Activated effector memory CD4-positive, alpha-beta T cell treated with Interleukin-2 at 50 U/mL for 16 hours (primary cell): Measurements from ENCODE around the gene C19orf25.
A peak's percentile ranks its signal among the peaks of the same experiment; 100 is the strongest.
"Not testable (repeated sequence)": the region's sequence is repeated elsewhere in the genome, so short reads cannot be mapped to it uniquely, and the experiment has no call there.

ENCODE experiments used
- DNase-seq: peaks from one replicate; pipeline ENCODE4 v3.0.0-alpha.2; 2020

C19orf25 gene

GRCh38 chr19:1511318-1512317, 32.6 kb upstream of the C19orf25 start:
- DNase-seq = no peak

- no peak for DNase-seq
Measured at GRCh38 chr19:1510807-1511206, 31.8 kb upstream of the C19orf25 start.

- no peak for DNase-seq
Measured at GRCh38 chr19:1510442-1510806, 31.4 kb upstream of the C19orf25 start.

DNA sequence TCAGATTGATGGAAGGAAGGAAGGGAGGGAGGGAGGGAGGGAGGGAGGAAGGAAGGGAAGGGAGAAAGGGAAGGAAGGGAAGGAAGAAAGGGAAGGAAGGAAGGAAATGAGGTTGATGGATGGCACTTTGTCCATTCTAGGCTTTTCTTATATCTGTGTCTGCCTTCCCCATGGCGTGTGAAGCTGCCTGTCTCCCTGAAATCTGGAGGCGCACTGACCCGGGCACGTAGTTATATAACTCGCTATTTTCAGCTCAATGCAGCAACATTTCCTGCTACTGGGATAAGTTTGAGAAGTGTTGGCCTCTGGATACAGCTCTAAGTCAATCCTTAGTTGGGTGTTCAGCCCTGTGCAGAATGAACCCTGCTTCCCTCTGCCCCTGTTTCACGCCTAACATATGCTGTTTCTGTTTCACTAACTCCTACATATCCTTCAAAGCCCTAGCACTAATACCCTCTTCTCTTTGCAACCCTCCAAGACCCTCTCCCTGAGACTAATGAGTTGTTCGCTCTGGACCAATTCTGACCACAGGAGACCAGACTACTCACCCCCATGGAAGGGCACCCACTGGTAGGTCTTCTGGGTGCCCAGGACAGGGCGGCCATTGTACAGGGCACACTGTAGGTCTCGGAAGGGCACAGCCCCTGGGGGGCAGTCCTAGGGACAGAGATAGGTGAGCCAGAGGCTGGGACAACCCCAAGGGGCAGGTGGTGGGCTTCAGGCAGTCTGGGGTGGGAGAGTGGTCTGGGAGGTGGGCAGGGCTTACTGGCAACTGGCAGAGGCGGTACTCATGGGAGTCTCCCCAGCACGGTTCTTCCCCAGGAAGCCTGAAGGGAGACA, 30.8 kb upstream of the C19orf25 start:
- no peak for DNase-seq

- no peak for DNase-seq
Measured at GRCh38 chr19:1508507-1508856, 29.5 kb upstream of the C19orf25 start.

DNA sequence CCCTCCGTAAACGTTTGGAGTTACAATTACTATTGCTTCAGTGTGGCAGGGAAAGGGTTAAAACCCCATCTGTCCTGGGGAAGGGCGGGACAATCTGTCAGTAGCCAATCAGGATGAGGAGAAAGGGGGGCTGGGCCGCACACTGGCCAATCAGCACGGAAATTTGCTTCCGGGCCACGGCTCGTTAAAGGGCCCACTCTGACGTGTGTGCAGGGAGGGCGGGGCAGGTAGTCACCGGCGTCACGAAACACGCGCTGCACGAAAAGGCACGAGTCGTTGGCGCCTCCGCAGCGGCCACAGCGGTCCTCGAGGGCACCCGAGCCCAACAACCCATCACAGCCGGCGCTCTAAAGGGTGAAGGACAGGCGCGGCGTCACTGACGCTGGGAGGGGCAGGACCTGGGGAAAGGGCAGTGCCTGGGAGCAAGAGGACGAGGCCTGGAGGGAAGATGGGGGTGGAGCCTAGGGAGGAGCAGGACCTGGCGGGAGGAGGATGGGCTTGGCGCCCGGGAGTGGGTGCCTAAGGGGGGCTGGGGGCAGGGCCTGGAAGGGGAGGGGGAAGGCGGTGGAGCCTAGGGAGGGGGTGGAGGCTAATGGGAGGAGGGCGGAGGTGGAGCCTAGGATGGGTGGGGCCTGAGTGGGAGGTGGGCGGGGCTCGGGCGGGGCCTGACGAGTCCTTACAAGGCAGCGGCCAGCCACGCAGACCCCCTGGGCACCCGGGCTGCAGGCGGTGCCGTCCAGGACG, 28.9 kb upstream of the C19orf25 start:
- DNase-seq = peak; percentile 84

DNA sequence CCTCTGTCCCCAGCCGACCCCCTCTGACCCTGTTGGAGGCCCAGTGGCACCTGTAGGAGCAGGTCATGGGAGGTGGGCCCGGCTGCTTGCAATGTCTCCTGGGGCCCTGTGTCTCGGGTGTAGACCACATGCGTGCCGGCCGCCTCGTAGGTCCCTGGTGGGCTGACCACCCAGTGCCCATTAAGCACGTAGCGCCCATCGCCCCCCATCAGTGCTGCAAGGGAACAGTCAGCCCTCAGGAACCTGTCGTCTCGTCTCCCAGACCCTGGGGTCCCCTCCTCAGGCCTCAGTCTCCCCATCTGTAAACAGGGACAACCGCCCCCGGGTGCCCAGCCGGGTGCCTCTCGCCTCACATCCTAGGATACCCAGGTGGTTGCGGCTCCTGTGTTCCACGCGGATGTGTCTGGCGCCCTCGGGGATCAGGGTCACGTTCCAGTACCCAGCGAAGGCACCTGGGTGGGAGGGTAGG, 28.2 kb upstream of the C19orf25 start:
- no peak for DNase-seq

GRCh38 chr19:1505991-1506881, 27.2 kb upstream of the C19orf25 start:
- DNase-seq = no peak

DNA sequence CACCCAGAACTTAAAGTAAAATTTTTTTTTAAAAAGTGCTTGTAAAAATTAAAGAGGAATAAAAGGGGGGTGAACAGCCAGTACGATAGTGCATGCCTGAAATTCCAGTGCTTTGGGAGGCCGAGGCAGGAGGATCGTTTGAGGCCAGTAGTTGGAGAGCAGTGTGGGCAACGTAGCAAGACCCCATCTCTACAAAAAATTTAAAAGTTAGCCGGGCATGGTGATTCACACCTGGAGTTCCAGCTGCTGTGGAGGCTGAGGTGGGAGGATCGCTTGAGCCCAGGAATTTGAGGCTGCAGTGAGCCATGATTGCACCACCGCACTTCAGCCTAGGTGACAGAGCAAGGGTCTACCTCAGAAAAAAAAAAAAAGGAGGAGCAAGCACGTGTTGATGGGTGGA, 26.0 kb upstream of the C19orf25 start:
- no peak for DNase-seq

- no peak for DNase-seq
Measured at GRCh38 chr19:1503925-1504773, 25.1 kb upstream of the C19orf25 start.

GRCh38 chr19:1503089-1503924, 24.3 kb upstream of the C19orf25 start:
- peak; percentile 44 for DNase-seq

DNA sequence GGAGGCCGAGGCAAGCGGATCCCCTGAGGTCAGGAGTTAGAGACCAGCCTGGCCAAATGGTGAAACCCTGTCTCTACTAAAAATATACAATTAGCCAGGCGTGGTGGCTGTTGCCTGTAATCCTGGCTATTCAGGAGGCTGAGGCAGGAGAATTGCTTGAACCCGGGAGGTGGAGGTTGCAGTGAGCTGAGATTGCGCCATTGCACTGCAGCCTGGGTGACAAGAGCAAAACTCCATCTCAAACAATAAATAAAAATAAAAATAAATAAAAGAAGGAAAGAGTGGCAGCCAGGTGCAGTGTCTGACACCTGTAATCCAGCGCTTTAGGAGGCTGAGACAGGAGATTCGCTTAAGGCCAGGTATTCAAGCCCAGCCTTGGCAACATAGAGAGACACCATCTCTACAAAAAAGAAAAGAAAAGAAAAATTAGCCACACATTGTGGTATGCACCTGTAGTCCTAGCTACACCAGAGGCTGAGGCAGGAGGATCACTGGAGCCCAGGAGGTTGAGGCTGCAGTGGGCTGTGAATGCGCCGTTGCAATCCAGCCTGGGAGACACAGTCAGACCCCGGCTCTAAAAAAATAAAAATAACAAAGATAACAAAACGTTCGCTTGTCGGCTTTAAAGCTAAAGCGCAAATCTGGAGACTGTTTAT, 23.5 kb upstream of the C19orf25 start:
- no peak for DNase-seq

DNA sequence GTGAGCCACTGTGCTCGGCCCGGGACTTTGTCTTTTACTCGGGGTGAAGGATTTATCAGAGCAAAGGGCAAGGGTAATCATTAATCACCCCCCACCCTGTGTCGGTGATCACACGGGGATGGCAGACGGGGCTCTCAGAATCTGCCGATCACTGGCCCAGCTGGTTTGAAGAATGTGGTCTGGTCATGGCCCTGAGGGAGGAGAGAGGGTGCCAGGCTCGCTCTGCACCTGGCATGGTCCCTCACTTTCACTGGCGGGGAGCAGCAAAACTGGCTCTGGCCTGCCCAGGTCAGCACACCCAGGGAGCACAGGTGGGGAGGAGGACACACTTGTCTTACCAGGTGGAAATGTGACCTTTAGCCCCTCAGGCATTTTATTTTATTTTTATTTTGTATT, 22.2 kb upstream of the C19orf25 start:
- DNase-seq = no peak

DNA sequence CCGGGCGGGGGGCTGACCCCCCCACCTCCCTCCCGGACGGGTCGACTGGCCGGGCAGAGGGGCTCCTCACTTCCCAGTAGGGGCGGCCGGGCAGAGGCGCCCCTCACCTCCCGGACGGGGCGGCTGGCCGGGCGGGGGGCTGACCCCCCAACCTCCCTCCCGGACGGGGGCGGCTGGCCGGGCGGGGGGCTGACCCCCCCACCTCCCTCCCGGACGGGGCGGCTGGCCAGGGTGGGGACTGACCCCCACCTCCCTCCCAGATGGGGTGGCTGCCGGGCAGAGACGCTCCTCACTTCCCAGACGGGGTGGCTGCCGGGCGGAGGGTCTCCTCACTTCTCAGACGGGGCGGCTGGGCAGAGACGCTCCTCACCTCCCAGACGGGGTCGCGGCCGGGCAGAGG, 20.2 kb upstream of the C19orf25 start:
- not testable (repeated sequence) for DNase-seq

- DNase-seq = no peak
Measured at GRCh38 chr19:1497578-1498235, 18.7 kb upstream of the C19orf25 start.

GRCh38 chr19:1496714-1497577, 17.9 kb upstream of the C19orf25 start:
- no peak for DNase-seq

- no peak for DNase-seq
Measured at GRCh38 chr19:1495799-1496713, 17.0 kb upstream of the C19orf25 start.
